MM.1S (cell line): ENCODE results near the gene KLRD1.

Source experiments
- DNase-seq: peaks from one replicate; pipeline ENCODE4 v3.0.0-alpha.2; 2015
- H2AFZ ChIP-seq: fragments of 300-600 bp; sonication (generic); 2 replicates; pipeline ENCODE4 v1.6.0; 2016; ENCODE audit warnings: antibody characterized with exemption, low read length
- H3F3A ChIP-seq: fragments of 300-600 bp; sonication (generic); 2 replicates; pipeline ENCODE4 v1.6.1; 2016; ENCODE audit warnings: mild to moderate bottlenecking, antibody characterized with exemption, low read length, moderate library complexity, mixed read lengths; ENCODE audit not compliant: insufficient read depth
- H3K27ac ChIP-seq: fragments of 300-600 bp; sonication (generic); 2 replicates; pipeline ENCODE4 v1.5.1; 2016; ENCODE audit warnings: mild to moderate bottlenecking, low read length
- H3K27me3 ChIP-seq: fragments of 300-600 bp; sonication (generic); replicated peaks from 2 replicates; pipeline ENCODE4 v1.6.0; 2016; ENCODE audit warnings: low read length; ENCODE audit not compliant: insufficient read depth
- H3K36me3 ChIP-seq: fragments of 300-600 bp; sonication (generic); replicated peaks from 2 replicates; pipeline ENCODE4 v1.6.1; 2016; ENCODE audit warnings: mild to moderate bottlenecking, low read length, mixed read lengths; ENCODE audit not compliant: insufficient read depth
- H3K4me1 ChIP-seq: fragments of 300-600 bp; sonication (generic); 2 replicates; pipeline ENCODE4 v1.6.1; 2016; ENCODE audit warnings: low read length, mixed read lengths
- H3K4me2 ChIP-seq: fragments of 300-600 bp; sonication (generic); 2 replicates; pipeline ENCODE4 v1.6.0; 2016; ENCODE audit warnings: low read depth, low read length
- H3K4me3 ChIP-seq: fragments of 300-600 bp; sonication (generic); 2 replicates; pipeline ENCODE4 v1.5.1; 2016; ENCODE audit warnings: low read length, mixed read lengths
- H3K79me2 ChIP-seq: fragments of 300-600 bp; sonication (generic); 2 replicates; pipeline ENCODE4 v1.6.1; 2016; ENCODE audit warnings: mixed run types, low read length, mixed read lengths
- H3K9ac ChIP-seq: fragments of 300-600 bp; sonication (generic); 2 replicates; pipeline ENCODE4 v1.6.1; 2016; ENCODE audit warnings: low read length, mixed read lengths
- H3K9me2 ChIP-seq: fragments of 300-600 bp; sonication (generic); replicated peaks from 2 replicates; pipeline ENCODE4 v1.6.1; 2016; ENCODE audit warnings: mild to moderate bottlenecking, low read length, mixed read lengths; ENCODE audit not compliant: insufficient read depth
- H3K9me3 ChIP-seq: fragments of 300-600 bp; sonication (generic); replicated peaks from 2 replicates; pipeline ENCODE4 v1.6.1; 2016; ENCODE audit warnings: mild to moderate bottlenecking, low read length, mixed read lengths; ENCODE audit not compliant: insufficient read depth
- H4K20me1 ChIP-seq: fragments of 300-600 bp; sonication (generic); 2 replicates; pipeline ENCODE4 v1.6.1; 2016; ENCODE audit warnings: mild to moderate bottlenecking, low read length, moderate library complexity, mixed read lengths; ENCODE audit not compliant: insufficient read depth
- CTCF ChIP-seq: fragments of 300-600 bp; sonication (generic); IDR thresholded peaks from 2 replicates; pipeline ENCODE4 v1.5.1; 2016; ENCODE audit warnings: antibody characterized with exemption, low read length, mixed read lengths
- EZH2 ChIP-seq: fragments of 300-600 bp; sonication (generic); optimal IDR thresholded peaks from 2 replicates; pipeline ENCODE3; 2017; ENCODE audit warnings: low read depth, mild to moderate bottlenecking, antibody characterized with exemption, low read length, mixed read lengths
- EZH2phosphoT487 ChIP-seq: fragments of 300-600 bp; sonication (generic); IDR thresholded peaks from 2 replicates; pipeline ENCODE4 v1.6.1; 2018; ENCODE audit warnings: antibody characterized with exemption, low read length

The KLRD1 gene

GRCh38 chr12:10358969-10359368, 51.3 kb downstream of the KLRD1 start:
- Histone ChIP-seq H3K9me2 (no peaks in the 10 kb centered on the region), H3K4me2 (no peak overlapping the region), H4K20me1 (peaks cover 4% of the 10 kb centered on the region), H3K9me3 (no peaks in the 10 kb centered on the region), H3K4me1 (0 out of 2 replicates have a peak, but pooled peaks cover under 1% of the 10 kb centered on the region), H3K79me2 (no peaks in the 10 kb centered on the region), H3K36me3 (no peaks in the 10 kb centered on the region), H3K27me3 (peaks cover 64% of the 10 kb centered on the region), H3K4me3 (no peak overlapping the region), H2AFZ (no peak overlapping the region), H3K9ac (no peak overlapping the region), H3K27ac (no peak overlapping the region), H3F3A (no peaks in the 10 kb centered on the region)
- TF ChIP-seq EZH2phosphoT487 (no peak), CTCF (no peak), EZH2 (no peak)
- DNase-seq: no peak

- no peaks in the 10 kb centered on the region for H3K9me2 ChIP-seq
- TF ChIP-seq EZH2: no peak
- TF ChIP-seq CTCF: no peak
- TF ChIP-seq EZH2phosphoT487: no peak
- no peaks in the 10 kb centered on the region for H3K36me3 ChIP-seq
- no peak overlapping the region for H3K27ac ChIP-seq
- H4K20me1 ChIP-seq: peaks cover 4% of the 10 kb centered on the region
- no peaks in the 10 kb centered on the region for H3F3A ChIP-seq
- H2AFZ ChIP-seq: no peak overlapping the region
- H3K9me3 ChIP-seq: no peaks in the 10 kb centered on the region
- H3K27me3 ChIP-seq: peaks cover 76% of the 10 kb centered on the region
- no peak overlapping the region for H3K9ac ChIP-seq
- no peaks in the 10 kb centered on the region for H3K79me2 ChIP-seq
- 0 out of 2 replicates have a peak, but pooled peaks cover 4% of the 10 kb centered on the region for H3K4me1 ChIP-seq
- H3K4me2 ChIP-seq: no peak overlapping the region
- DNase-seq: no peak
- H3K4me3 ChIP-seq: no peak overlapping the region
Observed at GRCh38 chr12:10361084-10361483, 53.4 kb downstream of the KLRD1 start.

GRCh38 chr12:10361622-10362021, 54.0 kb downstream of the KLRD1 start:
- TF ChIP-seq EZH2: no peak
- TF ChIP-seq EZH2phosphoT487: no peak
- no peak for TF ChIP-seq CTCF
- Histone ChIP-seq H4K20me1 (peaks cover 4% of the 10 kb centered on the region), H3K27ac (no peak overlapping the region), H3K4me3 (no peak overlapping the region), H3K9ac (no peak overlapping the region), H3K79me2 (no peaks in the 10 kb centered on the region), H3K36me3 (no peaks in the 10 kb centered on the region), H3K27me3 (peaks cover 82% of the 10 kb centered on the region), H3K9me2 (no peaks in the 10 kb centered on the region), H3K9me3 (no peaks in the 10 kb centered on the region), H3F3A (no peaks in the 10 kb centered on the region), H3K4me2 (no peak overlapping the region), H2AFZ (no peak overlapping the region), H3K4me1 (0 out of 2 replicates have a peak, but pooled peaks cover 4% of the 10 kb centered on the region)
- DNase-seq: no peak
